Stimulated activated naive CD4-positive, alpha-beta T cell treated with Interleukin-2 at 50 U/mL for 16 hours (primary cell): ENCODE data around the gene ADH7.

Experiments used
- DNase-seq: peaks from one replicate; lab custom pipeline; 2025; lab: John Stamatoyannopoulos, UW

The ADH7 gene

DNA sequence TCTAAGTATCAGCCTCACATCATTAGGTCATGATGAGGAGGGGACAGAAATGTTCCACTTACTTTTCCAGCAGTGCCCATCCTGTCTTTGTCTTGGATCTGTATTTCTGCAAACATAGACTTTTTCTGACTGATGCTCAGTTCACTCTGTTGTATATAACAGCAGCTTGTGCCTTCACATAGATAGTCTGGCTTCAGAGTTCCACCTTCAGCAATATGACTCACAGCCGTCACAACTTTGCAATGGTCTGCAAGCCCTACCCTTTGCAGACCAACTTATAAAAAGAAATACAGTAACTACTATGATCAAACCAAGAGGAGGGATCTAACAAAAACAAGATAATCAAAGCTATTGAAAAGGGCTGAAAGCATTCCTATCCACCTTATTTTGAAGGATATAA lies at the start of gene ADH7:
Gene ADH7, minus strand, starts transcription at position 189 of the 400 bp plus-strand sequence. Its CDS starts 109 bp downstream, at position 80.
- DNase-seq = no peak

DNA sequence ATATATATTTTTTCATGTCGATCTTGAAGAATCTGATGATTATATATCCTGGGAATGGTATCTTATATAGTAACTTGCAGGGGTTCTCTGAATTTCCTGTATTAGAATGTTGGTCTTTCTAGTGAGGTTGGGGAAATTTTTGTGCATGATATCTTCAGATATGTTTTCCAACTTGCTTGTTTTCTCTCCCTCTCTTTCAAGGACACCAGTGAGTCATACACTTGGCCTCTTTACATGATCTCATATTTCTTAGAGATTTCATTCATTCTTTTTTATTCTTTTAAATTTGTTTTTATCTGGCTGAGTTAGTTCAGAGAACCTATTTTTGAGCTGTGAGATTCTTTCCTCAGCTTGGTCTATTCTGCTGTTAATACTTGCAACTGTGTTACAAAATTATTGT lies 48.5 kb upstream of the ADH7 start:
- no peak for DNase-seq

DNA sequence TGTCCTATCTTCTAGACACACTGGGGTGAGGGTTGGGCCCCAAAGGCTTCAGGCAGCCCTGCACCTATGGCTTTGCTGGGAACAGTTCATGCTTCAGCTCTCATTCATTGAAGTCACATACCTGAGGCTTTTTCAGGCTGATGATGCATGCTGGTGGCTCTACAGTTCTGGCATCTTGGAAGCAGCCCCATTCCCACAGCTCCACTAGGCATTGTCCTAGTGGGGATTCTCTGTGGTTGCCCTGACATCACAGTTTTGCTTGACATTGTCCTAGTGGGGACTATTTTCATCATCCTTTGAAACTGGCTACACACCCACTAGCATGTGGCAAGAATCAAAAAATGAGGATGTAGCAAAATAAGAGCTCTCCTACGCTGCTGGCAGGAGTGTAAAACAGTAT lies 38.0 kb upstream of the ADH7 start:
- no peak for DNase-seq

DNA sequence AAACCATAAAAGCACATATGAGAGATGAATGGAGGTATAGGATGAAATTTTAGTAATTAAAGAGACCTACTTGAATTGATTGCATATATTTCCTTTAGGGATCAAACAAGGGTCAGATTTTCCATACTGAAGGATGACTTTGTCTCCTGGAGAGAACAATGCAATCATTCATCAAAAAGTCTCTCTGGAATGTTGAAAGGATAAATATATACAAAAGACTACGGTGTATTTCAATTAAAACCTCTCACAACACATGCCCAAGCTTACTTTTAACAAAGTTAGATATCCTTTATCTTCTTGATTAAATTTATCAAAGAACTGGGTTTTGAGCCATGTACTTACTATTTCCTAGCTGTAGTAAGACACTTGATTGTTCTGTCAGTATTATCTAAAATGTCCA lies 36.8 kb upstream of the ADH7 start:
- DNase-seq = no peak

DNA sequence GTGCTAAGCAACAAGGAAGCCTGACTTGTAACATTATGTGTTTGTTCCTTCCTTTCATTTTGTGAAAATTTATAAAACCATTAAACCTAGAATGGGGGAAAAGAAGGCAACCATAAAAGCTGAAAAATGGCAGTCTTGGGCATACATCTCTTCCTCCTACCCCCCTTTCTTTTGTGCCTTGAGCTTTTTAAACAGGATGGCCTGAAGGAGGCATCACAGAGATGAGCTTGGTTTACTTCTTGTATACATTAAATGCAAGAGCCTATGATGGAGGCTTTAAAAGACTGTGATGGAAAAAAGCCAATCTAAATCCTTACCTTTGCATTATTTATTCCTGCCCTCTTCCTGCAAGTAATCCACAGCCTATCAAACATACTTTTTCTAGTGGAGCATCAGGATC lies 36.2 kb upstream of the ADH7 start:
- no peak for DNase-seq

DNA sequence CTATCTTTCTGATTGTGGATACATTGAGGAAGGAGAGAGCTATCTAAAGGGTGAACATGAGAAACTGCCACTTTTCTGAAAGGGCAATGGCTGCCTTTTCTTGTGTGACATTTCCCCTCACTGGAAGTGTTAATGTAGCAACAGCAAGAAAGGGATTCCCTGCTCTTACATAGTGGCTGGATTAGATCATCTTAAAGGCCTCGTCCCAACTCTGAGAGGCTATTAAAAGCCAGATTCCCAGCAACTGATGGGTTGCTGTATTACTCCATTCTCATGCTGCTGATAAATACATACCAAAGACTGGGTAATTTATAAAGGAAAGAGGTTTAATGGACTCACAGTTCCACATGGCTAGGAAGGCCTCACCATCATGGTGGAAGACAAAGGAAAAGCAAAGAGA lies 33.7 kb upstream of the ADH7 start:
- DNase-seq = no peak

DNA sequence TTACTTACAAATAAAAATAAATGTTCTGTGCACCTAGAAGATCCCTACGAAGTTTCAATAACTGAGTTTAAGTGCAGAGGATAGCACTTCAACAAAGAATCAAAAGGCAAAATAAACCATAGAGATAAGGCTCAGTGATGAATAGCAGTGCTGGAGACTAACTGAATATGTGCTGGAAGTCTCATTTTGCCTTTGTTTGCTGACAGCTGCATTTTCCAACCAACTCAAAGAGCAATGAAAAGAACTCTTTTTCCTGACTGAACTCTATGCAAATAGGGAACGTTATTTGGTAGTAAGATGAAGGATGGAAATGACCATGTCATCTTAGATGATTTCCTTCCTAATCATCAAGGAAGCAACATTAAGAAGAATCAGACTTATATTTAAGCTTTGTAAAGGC lies 32.7 kb upstream of the ADH7 start:
- DNase-seq = no peak

DNA sequence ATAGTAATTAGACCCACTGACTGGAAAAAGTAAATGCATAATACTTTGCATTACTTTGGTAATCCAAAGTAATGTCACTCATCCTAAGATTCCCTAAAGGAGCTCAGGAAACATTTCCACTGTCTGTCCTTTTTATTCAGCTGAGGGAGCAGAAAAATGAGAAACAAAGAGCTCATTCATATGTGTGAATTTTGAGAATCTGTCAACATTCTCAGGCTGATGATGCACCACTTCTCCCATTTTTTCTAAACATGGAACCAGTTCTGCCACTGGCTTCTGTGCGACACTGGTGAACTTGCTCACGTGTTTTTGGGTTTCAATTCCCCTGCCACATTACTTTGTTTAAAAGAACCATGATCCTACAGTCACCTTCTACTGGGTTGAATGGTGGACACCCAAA lies 28.4 kb upstream of the ADH7 start:
- no peak for DNase-seq

DNA sequence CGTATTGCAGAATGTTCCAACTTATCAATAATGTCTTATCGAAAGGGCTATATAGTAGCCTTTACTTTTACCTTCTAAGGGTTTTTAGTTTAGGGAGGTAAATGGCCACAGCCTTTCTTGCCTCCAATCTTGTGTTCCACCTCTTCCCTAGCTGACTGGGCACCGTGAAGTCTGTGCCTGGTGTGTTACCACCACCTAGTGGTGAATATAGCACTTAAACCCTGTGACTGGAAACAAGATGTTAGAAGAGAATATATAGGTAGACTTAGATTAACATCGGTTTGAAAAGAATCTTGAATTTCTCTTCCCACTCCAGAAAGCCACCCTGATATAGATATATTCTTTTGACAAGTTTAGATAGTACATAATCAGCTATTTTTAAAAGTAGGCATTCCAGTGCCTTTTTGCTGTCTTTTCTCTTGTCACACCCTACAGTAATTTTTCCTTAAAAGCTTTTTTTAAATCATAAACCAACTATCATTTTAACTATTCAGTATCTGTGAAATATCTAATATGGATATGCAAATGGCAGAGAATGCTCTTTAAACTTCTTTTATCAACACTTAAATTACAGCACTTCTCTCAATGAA lies 27.8 kb upstream of the ADH7 start:
- peak; percentile 22 for DNase-seq

DNA sequence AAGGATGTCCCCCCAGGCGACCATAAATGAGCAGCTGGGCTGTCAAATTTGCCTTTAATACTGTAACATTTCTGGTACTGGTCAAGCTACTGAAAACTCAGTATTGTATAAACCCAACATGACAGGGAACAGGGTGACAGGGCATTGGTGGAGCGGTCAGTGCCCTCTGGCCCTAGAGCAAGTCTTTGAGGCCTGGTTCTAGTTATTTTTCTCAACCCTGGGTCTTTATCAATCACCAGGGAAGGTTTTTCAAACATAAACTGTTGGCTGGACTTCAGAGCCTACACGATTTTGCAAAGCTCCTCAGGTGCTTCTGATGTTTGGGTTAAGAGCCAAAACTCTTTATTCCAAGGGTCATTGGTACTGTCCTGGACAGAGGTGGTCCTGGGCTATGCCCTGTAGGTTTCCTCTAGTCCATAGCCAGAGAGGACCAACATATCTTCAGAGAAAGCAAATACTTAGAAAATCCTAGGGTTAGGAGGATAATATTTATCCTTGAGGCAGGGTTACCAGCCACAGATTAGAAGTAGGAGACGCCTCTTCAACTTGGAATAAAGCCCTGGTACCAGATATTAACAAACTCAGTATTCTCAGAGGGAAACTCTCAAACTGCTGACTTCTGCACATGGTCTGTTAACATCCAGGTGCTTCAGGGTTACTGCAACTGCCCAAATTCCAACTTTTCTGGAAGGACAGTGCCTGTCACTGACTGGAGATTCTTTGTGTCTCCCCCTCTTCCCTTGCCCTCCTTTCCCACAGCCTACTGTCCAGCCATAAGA lies 26.7 kb upstream of the ADH7 start:
- DNase-seq = no peak

DNA sequence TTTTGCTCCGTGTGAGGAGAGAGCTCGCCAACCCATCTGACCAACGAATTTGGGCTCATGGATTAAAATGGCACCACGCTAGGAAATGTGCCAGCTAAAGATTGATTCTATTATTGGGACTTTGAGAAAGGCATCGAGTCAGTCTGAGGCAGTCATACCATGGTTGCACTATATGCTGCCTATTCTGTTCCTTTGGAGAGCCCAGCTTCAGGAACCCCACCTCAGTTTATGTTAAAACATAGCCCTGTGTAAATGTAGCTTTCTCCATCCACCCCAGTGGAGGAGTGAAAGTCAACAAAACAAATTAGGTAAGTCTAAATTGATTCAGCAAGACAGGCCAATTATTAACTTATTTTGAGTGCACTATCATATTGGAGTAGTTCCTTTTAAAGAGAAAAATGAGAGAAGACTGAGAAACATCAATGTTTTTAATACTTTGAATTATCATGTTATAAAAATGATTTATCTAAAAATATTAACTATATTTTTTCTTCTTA lies 24.5 kb upstream of the ADH7 start:
- no peak for DNase-seq

DNA sequence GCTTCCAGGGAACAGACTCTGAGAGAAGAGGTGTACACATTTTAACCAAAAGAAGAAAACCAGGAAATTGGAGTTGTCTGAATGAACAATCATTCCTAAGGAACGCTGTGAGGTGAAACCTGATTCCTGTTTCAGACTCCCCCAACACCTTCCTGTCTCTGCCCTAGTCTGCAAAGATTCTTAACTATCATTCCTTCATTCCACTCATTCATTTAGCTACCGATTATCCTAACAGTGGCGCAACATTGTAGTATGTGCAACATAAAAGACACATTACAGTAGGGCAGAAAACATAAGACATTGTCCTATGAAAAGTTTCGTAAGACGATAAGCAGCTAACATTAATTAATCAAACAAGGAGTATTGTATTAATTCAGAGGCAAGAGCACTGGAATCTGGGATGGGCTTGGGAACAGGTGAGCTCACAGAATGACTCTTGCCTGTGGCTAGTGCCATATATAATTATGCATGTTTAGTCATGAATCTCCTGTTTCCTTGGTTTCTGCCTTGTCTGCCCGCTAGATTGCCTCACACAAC lies 23.8 kb upstream of the ADH7 start:
- no peak for DNase-seq

DNA sequence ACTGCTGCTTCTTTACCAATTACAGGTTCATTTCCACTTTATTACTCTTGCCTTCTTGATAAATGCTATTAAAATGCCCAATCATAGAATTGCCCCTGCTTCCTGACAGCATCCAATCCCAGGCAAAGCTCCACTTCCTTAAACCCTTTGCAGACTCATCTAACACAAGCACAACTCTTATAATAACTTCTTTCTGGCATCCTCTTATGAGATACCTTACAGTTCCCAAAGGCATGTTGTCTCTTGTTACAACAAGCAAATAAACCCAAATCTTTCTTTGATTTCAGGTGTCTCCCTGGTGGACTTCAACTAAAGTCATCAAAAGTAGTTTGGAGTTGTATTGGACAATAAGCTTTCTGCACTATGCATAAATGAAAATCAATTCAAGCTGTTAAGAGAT lies 22.5 kb upstream of the ADH7 start:
- DNase-seq = no peak

DNA sequence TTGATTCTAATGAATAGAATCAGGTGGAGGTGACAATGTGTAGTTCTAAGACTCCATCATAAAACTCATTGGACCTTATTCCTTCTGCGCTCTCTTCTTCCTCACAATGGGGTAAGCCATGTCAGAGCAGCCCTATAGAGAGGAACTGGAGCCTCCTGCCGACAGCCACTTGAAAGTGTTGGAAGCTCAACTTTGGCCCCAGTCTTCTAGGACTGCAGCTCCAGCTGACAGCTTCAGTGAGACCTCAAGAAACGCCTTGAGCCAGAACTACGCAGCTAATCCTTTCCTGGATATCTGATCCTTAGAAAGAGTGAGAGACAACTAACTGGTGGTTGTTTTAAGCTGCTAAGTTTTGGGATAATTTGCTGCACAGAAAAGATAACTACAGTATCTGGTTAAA lies 22.1 kb upstream of the ADH7 start:
- no peak for DNase-seq

DNA sequence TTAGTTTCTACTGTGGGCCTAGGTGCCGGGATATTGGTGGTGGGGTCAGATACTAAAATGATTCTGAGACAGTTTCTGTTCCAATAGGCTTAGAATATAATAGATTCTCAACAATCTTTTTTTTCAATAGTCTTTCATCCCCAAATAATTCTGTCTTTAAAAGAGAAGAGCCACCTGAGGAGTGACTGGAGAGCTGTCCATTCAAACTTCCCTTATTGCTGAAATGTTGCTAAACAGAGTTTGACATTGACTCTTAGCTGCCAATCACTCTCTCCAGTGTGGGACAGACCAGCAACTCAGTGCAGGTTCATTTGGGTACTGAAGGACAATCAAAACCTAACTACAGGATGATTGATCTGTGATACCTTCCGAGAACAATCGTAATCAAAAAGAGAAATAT lies 12.4 kb upstream of the ADH7 start:
- DNase-seq = no peak

DNA sequence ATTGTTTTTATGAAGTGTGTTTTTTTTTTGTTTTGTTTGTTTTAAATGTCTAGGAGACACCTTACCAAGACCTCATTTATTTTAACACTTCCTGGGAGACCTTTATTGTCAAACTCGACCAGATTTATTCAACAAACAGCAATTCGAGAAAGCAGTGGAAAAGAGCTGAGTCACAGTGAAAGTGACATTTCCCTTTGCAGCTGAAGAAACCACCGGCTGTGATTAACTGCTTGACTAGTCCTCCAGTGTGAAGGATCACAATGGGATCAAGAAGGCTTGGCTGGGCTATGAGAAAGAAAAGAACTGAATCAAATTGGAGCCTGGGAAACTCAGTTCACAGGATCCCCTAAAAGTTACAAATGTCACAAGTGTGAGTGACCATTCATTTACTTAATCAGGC lies 11.9 kb upstream of the ADH7 start:
- no peak for DNase-seq

DNA sequence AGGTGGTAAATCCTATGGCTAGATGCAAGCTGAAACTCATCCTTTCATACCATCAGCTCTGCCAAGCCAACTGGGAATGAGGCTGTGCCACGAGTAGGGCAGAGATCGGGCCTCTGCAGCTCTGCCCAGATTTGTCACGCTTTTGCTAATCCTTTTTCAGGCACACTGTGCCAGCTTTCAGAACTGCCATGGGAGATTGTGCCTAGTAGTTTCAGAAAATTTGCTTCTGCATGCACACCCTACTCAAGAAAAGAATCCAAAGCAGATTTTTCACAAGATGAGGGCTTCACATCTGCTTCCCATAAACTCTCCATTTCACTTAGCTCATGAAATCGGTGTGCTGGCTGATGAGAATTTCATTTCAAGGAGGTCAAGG lies 3.3 kb upstream of the ADH7 start:
- no peak for DNase-seq

DNA sequence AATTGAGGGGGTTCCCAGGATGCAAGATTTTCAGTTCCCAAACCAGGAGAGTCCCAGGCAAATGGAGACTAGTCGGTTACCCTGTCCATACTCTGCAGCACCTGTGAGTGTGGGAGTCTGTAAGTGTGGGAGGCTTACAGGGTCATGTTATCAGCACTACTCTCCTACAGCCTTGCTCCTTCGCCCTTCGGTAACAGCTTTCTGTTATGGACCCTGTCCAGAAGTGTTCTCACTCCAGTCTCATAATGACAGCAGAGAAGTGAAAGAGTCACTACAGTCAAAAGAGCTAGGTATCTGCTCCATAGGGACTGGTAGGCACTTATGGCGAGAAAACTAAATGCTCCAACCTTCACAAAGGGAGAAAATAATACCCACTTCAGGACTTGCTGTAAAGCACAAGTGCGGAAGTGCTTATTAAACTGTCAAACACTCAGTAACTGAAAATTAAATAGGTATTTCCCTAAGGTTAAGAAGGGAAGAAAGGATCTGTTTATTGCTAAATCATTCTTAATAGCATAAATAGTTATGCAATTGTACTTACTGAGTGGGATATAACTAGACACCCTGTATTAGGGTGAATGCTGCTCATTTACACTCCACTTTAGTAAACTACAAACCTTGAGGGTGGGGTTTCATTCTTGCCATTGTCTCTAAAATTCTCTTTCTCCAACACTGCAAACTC lies 2.7 kb upstream of the ADH7 start:
- no peak for DNase-seq

DNA sequence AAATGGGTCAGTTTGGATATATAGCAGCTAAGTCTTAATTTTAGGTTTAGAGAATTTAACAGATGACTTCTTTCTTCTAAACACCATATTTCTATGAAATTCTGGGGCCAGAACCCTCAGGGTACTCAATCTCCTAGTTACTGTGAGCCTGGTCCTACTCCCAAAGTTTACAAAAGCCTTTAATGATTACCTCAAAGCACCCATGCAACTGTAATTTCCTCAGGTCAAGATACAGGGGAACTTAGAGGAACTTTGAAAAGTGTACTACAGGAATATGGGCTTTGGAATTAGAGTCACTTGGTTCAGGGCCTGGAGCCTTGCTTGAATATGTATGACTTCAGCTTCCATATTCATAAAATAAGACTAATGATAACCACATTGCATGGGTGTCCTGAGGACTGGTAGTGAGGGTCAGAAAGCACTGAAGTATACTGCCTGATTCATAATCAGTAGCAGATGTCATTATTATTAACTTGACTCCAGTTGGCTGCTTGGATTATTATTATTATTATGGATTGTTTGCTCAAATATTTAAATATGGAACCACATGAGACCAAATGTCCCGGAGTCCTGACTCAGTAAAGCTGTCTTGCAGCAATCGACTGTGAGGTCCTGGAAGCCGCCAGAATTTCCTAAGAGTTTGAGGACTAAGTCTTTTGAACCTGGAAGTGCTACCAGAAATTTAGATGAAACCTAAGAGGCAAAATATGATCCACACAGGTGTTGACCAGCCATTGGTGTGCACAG lies 2.0 kb upstream of the ADH7 start:
- DNase-seq = no peak

DNA sequence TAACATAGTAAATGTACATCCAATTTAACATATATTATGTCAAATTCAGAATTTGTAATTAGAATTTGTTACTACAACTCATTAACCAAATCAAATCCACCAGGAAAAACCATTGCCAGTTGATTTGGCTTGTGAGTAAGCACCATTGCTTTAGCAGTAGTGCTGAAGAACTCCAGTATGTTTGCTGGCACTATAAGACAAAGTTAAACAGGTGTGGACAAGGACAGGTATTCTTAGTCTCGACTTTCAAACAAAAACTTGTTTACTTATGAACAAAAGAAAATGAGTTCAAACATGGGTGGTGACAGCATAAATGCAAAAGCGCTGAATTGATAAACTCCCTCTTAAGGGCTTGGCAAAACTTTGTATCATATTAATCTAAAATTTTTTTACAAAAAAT lies 1.3 kb upstream of the ADH7 start:
- DNase-seq = no peak

DNA sequence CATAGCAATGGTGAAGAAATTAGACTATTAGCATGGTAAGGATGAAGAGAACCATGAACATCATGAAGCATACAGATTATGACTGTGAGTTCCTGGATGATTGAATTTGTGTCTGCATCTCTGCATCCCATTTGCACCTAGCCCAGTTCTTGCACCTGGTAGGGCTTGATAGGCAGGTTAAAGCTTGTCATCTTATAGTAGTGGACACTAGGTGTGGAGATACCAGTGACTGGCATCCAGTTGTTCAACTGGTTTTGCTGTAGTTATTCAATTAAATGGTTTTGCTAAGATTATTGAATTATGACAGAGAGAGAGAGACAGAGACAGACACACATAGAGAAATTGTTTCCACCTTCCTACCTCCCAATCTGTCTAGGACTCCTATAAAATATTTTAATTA lies 5.0 kb downstream of the ADH7 start:
- DNase-seq = no peak

DNA sequence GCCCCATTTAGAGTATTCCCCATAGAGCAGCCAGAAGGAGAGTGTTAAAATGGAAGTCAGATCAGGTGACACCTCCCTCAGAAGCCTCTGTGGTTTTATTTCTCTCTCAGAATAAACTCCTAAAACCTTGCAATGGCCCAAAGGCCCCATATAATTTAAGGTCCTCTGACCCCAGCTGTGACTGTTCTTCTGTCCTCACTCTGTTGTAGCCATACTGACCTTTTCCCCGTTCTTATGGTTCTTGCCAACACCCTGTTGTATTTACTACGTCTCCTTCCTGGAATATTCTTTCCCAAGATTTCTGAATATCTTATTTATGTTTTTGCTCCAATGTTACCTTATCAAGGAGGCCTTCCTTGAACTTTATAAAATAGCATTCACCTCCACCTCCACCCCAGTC lies 18.0 kb downstream of the ADH7 start:
- DNase-seq = no peak
